Measurements from ENCODE around the gene TMEM204. TPM values are rescaled to one million over a fixed set of nuclear protein-coding genes. Genes with fewer than 3 reads are reported as not detected.

TMEM204 gene
- total RNA-seq, 4 donors from 2014 or later, result 13.7 to 26.0 (median 26.0) TPM

DNA sequence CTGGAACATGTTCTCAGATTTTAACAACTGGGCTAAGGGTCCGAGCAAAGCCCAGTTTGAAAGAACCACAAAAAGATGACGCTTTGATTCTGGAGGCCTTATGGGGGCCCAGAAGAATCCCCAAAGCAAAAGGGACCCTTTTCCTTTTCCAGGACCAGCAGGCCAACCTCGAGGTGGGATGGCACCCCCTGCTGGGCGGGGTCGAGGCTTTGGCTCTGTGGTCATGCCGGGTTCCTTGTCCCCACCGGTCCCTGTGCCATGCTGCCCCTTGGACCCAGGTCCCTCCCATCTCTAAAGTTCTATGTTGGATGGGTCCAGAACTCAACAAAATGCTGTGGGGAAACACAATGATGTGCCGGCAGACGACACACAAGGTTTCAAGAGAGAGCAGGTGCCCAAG lies 30.9 kb downstream of the TMEM204 start:
- intact Hi-C loops (cut with DNase I; ENCODE audit: low total_unique reads), result no loop called here
- H3K4me3 ChIP-seq (ENCODE audit: low read depth, poor library complexity, severe bottlenecking), result no peak overlapping the region
- DNase-seq (ENCODE audit: low spot score in 2 of 2), result no peak
- WGBS, 2 donors, result 76 to 80% methylated on average over 9 of the region's 9 CpGs
- TF ChIP-seq CTCF (IDR thresholded peaks at IDR 0.05) (no peak), POLR2A (IDR thresholded peaks at IDR 0.05) (no peak)

- TF ChIP-seq CTCF (IDR thresholded peaks at IDR 0.05), result no peak
- no peak for TF ChIP-seq POLR2A (IDR thresholded peaks at IDR 0.05)
- intact Hi-C loops (cut with DNase I; ENCODE audit: low total_unique reads), result no loop called here
- H3K4me3 ChIP-seq (ENCODE audit: low read depth, poor library complexity, severe bottlenecking), result no peak overlapping the region
- DNase-seq (ENCODE audit: low spot score in 2 of 2), result no peak
- 88 to 90% methylated on average over 16 of the region's 16 CpGs for WGBS, 2 donors
Measured at GRCh38 chr16:1565083-1565805, 31.8 kb downstream of the TMEM204 start.

DNA sequence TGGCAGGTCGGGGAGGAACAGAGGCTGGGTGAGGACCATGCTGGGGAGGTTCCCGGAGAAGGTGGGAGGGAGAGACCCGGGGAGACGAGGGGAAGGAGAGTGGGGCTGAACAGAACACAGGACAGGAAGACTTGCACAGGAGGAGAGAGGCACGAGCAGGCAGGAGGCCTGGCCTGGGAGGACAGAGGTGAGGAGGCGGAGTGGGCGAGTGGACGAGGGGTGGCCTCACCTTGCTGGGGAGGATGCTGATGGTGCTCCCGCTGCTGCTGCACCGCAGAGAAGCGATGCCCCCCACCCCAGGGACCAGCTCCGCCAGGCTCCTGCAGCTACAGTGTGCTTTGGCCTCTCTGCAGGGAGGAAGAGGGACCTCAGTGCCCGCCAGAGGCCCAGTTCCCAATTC lies 34.5 kb downstream of the TMEM204 start:
- intact Hi-C loops (cut with DNase I; ENCODE audit: low total_unique reads), result no loop called here
- TF ChIP-seq CTCF (IDR thresholded peaks at IDR 0.05) (no peak), POLR2A (IDR thresholded peaks at IDR 0.05) (no peak)
- 91 to 95% methylated on average over 13 of the region's 13 CpGs for WGBS, 2 donors
- DNase-seq (ENCODE audit: low spot score in 2 of 2), result no peak
- no peak overlapping the region for H3K4me3 ChIP-seq (ENCODE audit: low read depth, poor library complexity, severe bottlenecking)

- intact Hi-C loops (cut with DNase I; ENCODE audit: low total_unique reads), result no loop called here
- 72 to 74% methylated on average over 7 of the region's 7 CpGs for WGBS, 2 donors
- no peak overlapping the region for H3K4me3 ChIP-seq (ENCODE audit: low read depth, poor library complexity, severe bottlenecking)
Measured at GRCh38 chr16:1571012-1571671, 37.7 kb downstream of the TMEM204 start.

DNA sequence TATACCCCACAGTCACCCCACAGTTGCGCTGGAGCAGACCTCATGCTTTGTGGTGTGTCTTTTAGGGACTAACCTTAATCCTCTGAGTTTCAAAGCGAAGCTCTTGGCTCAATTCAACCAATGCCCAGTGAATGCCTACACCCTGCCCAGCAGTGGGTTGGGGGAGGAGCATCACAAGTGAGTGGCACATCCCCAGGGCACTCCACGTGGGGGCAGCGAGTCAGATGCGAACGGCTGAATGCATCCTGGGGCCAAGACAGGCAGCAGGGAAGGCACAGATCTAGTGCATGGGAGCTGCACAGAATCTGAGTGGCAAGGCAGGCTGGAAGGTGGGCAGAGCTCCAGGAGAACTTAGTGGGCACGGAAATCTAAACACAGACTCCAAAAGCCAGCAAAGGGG lies 39.2 kb downstream of the TMEM204 start:
- no peak for TF ChIP-seq CTCF (IDR thresholded peaks at IDR 0.05)
- no peak for TF ChIP-seq POLR2A (IDR thresholded peaks at IDR 0.05)
- no peak overlapping the region for H3K4me3 ChIP-seq (ENCODE audit: low read depth, poor library complexity, severe bottlenecking)
- intact Hi-C loops (cut with DNase I; ENCODE audit: low total_unique reads), result no loop called here
- no peak for DNase-seq (ENCODE audit: low spot score in 2 of 2)
- 74 to 85% methylated on average over 7 of the region's 7 CpGs for WGBS, 2 donors

More at GRCh38 chr16:1571012-1571671, 37.7 kb downstream of the TMEM204 start:
- TF ChIP-seq POLR2A (IDR thresholded peaks at IDR 0.05) (no peak), CTCF (IDR thresholded peaks at IDR 0.05) (no peak)
- no peak for DNase-seq (ENCODE audit: low spot score in 2 of 2)

Measured in lower leg skin (tissue), 4 donors.